ENCODE data around the gene M6PR. TPM values are rescaled to one million over a fixed set of nuclear protein-coding genes. Genes with fewer than 3 reads are reported as not detected.
"Not testable (repeated sequence)": the region's sequence is repeated elsewhere in the genome, so short reads cannot be mapped to it uniquely, and the experiment has no call there.

M6PR gene
- total and polyA plus RNA-seq, 10 donors = 75.2 to 217 (median 158) TPM

GRCh38 chr12:8947737-8948136, 1.7 kb downstream of the M6PR start:
- intact Hi-C loops (cut with DNase I; ENCODE audit: low total_unique reads) = no loop called here
- Histone ChIP-seq H3K9me3 (peaks cover 0 to 2% (median 0%) of the 10 kb centered on the region in 8 donors), H3K27ac (peak overlapping the region in 4 of 8 donors; percentile 21 to 98 (median 96)), H3K4me3 (peak overlapping the region in 4 of 8 donors; percentile 87 to 95 (median 90)), H3K27me3 (replicated peaks in 1 of 7) (no peaks in the 10 kb centered on the region), H3K36me3 (peaks cover 0 to 42% (median 35%) of the 10 kb centered on the region in 6 donors), H3K4me1 (peaks cover 18 to 62% (median 39%) of the 10 kb centered on the region in 6 donors)
- TF ChIP-seq CTCF (IDR thresholded peaks at IDR 0.05 in 8 of 11, conservative IDR thresholded peaks at IDR 0.05 in 3 of 11) = no peak
- no peak for TF ChIP-seq POLR2AphosphoS5 (IDR thresholded peaks at IDR 0.05)
- TF ChIP-seq POLR2A (IDR thresholded peaks at IDR 0.05) = no peak
- no peak for DNase-seq

DNA sequence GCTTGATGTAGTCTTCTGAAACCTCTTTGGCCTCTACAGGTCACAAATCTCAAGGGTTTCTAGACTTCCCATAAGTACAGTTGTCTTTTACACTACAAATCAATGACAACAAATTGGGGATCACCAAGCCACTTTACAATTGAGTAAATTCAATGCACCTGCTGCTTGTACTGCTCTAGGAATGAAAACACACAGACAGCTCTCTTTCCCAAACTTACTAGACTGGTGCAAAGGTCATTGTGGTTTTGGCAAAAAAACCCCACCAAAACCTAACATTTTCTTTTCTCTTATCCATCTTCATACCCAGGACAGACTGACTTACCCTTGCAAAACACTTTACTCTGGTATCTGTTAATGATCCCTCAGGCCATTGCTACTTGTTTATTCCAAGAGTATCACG, 2.7 kb downstream of the M6PR start:
- no peak for DNase-seq
- TF ChIP-seq POLR2AphosphoS5 (IDR thresholded peaks at IDR 0.05) (no peak), CTCF (IDR thresholded peaks at IDR 0.05 in 8 of 11, conservative IDR thresholded peaks at IDR 0.05 in 3 of 11) (no peak), POLR2A (IDR thresholded peaks at IDR 0.05) (no peak)
- no peaks in the 10 kb centered on the region for H3K9me3 ChIP-seq
- peaks cover 5 to 52% (median 45%) of the 10 kb centered on the region in 6 donors for H3K36me3 ChIP-seq
- no peaks in the 10 kb centered on the region for H3K27me3 ChIP-seq (replicated peaks in 1 of 7)
- WGBS, 5 donors = 61 to 80% (median 69%) methylated on average over 1 of the region's 1 CpG
- peaks cover 18 to 52% (median 37%) of the 10 kb centered on the region in 6 donors for H3K4me1 ChIP-seq
- intact Hi-C loops (cut with DNase I; ENCODE audit: low total_unique reads) = no loop called here
- peak overlapping the region in 1 of 8 donors; percentile 98 for H3K27ac ChIP-seq
- H3K4me3 ChIP-seq = peak overlapping the region in 1 of 8 donors; percentile 6

- intact Hi-C loops (cut with DNase I; ENCODE audit: low total_unique reads) = no loop called here
- H3K27me3 ChIP-seq (replicated peaks in 1 of 7) = no peaks in the 10 kb centered on the region
- no peak for DNase-seq
- no peak for TF ChIP-seq POLR2AphosphoS5 (IDR thresholded peaks at IDR 0.05)
- TF ChIP-seq POLR2A (IDR thresholded peaks at IDR 0.05) = no peak
- TF ChIP-seq CTCF (IDR thresholded peaks at IDR 0.05 in 8 of 11, conservative IDR thresholded peaks at IDR 0.05 in 3 of 11) = no peak
- no peak overlapping the region for H3K4me3 ChIP-seq
- peaks cover 18 to 32% (median 22%) of the 10 kb centered on the region in 6 donors for H3K4me1 ChIP-seq
- H3K9me3 ChIP-seq = no peaks in the 10 kb centered on the region
- H3K27ac ChIP-seq = no peak overlapping the region
- WGBS, 5 donors = 91 to 96% (median 93%) methylated on average over 10 of the region's 10 CpGs
- peaks cover 10 to 65% (median 54%) of the 10 kb centered on the region in 6 donors for H3K36me3 ChIP-seq
Observed at GRCh38 chr12:8943565-8944186, 5.8 kb downstream of the M6PR start.

GRCh38 chr12:8941691-8942478, 7.6 kb downstream of the M6PR start:
- Histone ChIP-seq H3K4me1 (peaks cover 3 to 14% (median 4%) of the 10 kb centered on the region in 6 donors), H3K9me3 (no peaks in the 10 kb centered on the region), H3K4me3 (no peak overlapping the region), H3K36me3 (peaks cover 10 to 82% (median 65%) of the 10 kb centered on the region in 6 donors), H3K27ac (no peak overlapping the region), H3K27me3 (replicated peaks in 1 of 7) (no peaks in the 10 kb centered on the region)
- intact Hi-C loops (cut with DNase I; ENCODE audit: low total_unique reads) = no loop called here
- no peak for TF ChIP-seq POLR2AphosphoS5 (IDR thresholded peaks at IDR 0.05)
- no peak for DNase-seq
- whole genome bisulfite sequencing, 5 donors = 71 to 84% (median 77%) methylated on average over 5 of the region's 5 CpGs

DNA sequence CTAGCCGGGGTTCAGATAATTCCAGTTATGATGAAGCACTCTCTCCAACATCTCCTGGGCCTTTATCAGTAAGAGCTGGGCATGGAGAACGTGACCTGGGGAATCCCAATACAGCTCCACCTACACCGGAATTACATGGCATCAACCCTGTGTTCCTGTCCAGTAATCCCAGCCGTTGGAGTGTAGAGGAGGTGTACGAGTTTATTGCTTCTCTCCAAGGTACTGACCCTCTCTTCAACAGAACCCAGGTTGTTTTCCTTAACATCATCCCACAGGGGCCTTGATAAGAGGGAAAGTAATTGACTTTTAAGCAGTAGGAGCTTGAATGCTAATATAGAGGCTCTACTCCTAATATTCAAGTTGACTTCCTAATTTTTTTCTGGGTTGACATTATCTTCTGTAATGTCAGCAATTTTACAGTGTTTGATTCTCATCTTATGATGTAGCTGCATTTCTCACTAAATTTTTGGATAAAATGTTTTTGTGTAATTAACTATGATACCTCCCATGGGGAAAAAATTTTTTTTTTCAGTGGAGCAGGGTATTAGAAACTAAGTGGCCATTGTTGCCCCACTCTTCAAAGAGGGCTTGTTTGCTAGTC, 11.5 kb downstream of the M6PR start:
- WGBS, 5 donors = 74 to 92% (median 91%) methylated on average over 3 to 5 of the region's 5 CpGs
- not testable (repeated sequence) for H3K27ac ChIP-seq
- H3K36me3 ChIP-seq = peaks cover 10 to 82% (median 52%) of the 10 kb centered on the region in 6 donors

More for the DNA sequence above, 11.5 kb downstream of the M6PR start:
- H3K4me1 ChIP-seq; H3K9me3 ChIP-seq; DNase-seq; intact Hi-C loops (cut with DNase I; ENCODE audit: low total_unique reads); H3K4me3 ChIP-seq; H3K27me3 ChIP-seq (replicated peaks in 1 of 7): not testable (repeated sequence)
